ENCODE results near the gene FLNB. TPM values are rescaled to one million over a fixed set of nuclear protein-coding genes. Genes with fewer than 3 reads are reported as not detected.

The FLNB gene
- total and polyA plus RNA-seq, 2 of the 13 experiments (the other 11 are each of a cell fraction or from before 2014, with no cell fraction given): 106 to 130 TPM

- TF ChIP-seq KLF15 (CRISPR knock-in tag; IDR thresholded peaks at IDR 0.05; ENCODE audit: borderline replicate concordance): no peak
- no peak for TF ChIP-seq RBAK (CRISPR knock-in tag; IDR thresholded peaks at IDR 0.05)
- no peak for TF ChIP-seq ZNF407 (CRISPR knock-in tag; IDR thresholded peaks at IDR 0.05; ENCODE audit: not compliant biosample characterization)
- no peak for TF ChIP-seq ZNF547 (CRISPR knock-in tag; IDR thresholded peaks at IDR 0.05)
- TF ChIP-seq TBP (CRISPR knock-in tag; IDR thresholded peaks at IDR 0.05): no peak
- no peak for TF ChIP-seq ATF6 (CRISPR knock-in tag; conservative IDR thresholded peaks at IDR 0.05)
- 0 out of 2 replicates have a peak, but pooled peaks have one; percentile 1 for TF ChIP-seq ZKSCAN8 (CRISPR knock-in tag; IDR thresholded peaks at IDR 0.05; ENCODE audit: borderline replicate concordance)
- TF ChIP-seq KLF11 (CRISPR knock-in tag; IDR thresholded peaks at IDR 0.05): no peak
- no peak for TF ChIP-seq KDM6A (CRISPR knock-in tag; IDR thresholded peaks at IDR 0.05; ENCODE audit: low read depth)
- no peak for TF ChIP-seq ZIK1 (CRISPR knock-in tag; IDR thresholded peaks at IDR 0.05; ENCODE audit: borderline replicate concordance, low read depth)
- no peak for TF ChIP-seq ZBTB21 (CRISPR knock-in tag; IDR thresholded peaks at IDR 0.05)
- TF ChIP-seq FOXP1 (IDR thresholded peaks at IDR 0.05): no peak
- TF ChIP-seq FOXP1 (CRISPR knock-in tag; IDR thresholded peaks at IDR 0.05): no peak; the same call in 1 of the 2 replicates
- peak; percentile 13 for TF ChIP-seq ZNF605 (CRISPR knock-in tag; IDR thresholded peaks at IDR 0.05)
- TF ChIP-seq ZFX (CRISPR knock-in tag; IDR thresholded peaks at IDR 0.05; ENCODE audit: low read depth): peak; percentile 64
- TF ChIP-seq SOX5 (CRISPR knock-in tag; IDR thresholded peaks at IDR 0.05; ENCODE audit: borderline replicate concordance): peak; percentile 28; the same call in 1 of the 2 replicates
- no peak for TF ChIP-seq GRHL1 (CRISPR knock-in tag; conservative IDR thresholded peaks at IDR 0.05)
- no peak for TF ChIP-seq SOX13 (IDR thresholded peaks at IDR 0.05)
- TF ChIP-seq SOX13 (CRISPR knock-in tag; conservative IDR thresholded peaks at IDR 0.05 in 1 of 2, IDR thresholded peaks at IDR 0.05 in 1 of 2): 0 out of 4 replicates have a peak, but pooled peaks of 1 of the 2 experiments have one; percentile 14
- TF ChIP-seq ZNF230 (CRISPR knock-in tag; IDR thresholded peaks at IDR 0.05): no peak; the same call in 1 of the 2 replicates
These were observed 33.1 kb downstream of the FLNB start (continued) for GRCh38 chr3:58041182-58041825.
